ENCODE measurements around the gene SLC39A9. TPM values are rescaled to one million over a fixed set of nuclear protein-coding genes. Genes with fewer than 3 reads are reported as not detected.

Gene SLC39A9
- total RNA-seq (45.0 TPM), polyA plus RNA-seq (21.8 TPM)
- long read RNA-seq, donor 1, result 0 reads
- long read RNA-seq, donor 2, result 0 reads
- long read RNA-seq, donor 3, partial matches to known transcripts, result 0 of 6 reads
- long read RNA-seq, donor 3, other reads (novel, unspliced or antisense), result 0 of 6 reads
- long read RNA-seq, donor 4, partial matches to known transcripts, result 0 of 3 reads
- long read RNA-seq, donor 4, other reads (novel, unspliced or antisense), result 0 of 3 reads
- long read RNA-seq, donor 5, transcript SLC39A9-202 (7 exons, 3,560 nt), result major isoform, 5 of 8 reads
- long read RNA-seq, donor 5, partial matches to known transcripts, result 0 of 8 reads
- long read RNA-seq, donor 5, other reads (novel, unspliced or antisense), result 0 of 8 reads
- long read RNA-seq, donor 6, transcript SLC39A9-202 (7 exons, 3,560 nt), result major isoform, 7 of 7 reads
- long read RNA-seq, donor 6, partial matches to known transcripts, result 0 of 7 reads
- long read RNA-seq, donor 6, other reads (novel, unspliced or antisense), result 0 of 7 reads
- long read RNA-seq, donor 7, full-length matches to known transcripts, result 4 of 4 reads
- long read RNA-seq, donor 7, partial matches to known transcripts, result 0 of 4 reads
- long read RNA-seq, donor 7, other reads (novel, unspliced or antisense), result 0 of 4 reads
- long read RNA-seq, donor 8, partial matches to known transcripts, result 0 of 3 reads
- long read RNA-seq, donor 8, other reads (novel, unspliced or antisense), result 0 of 3 reads
- long read RNA-seq, donor 9, full-length matches to known transcripts, result 5 of 5 reads
- long read RNA-seq, donor 9, partial matches to known transcripts, result 0 of 5 reads
- long read RNA-seq, donor 9, other reads (novel, unspliced or antisense), result 0 of 5 reads
- long read RNA-seq, donor 10, partial matches to known transcripts, result 300 of 305 reads
- long read RNA-seq, donor 10, other reads (novel, unspliced or antisense), result 0 of 305 reads

GRCh38 chr14:69398053-69398817 lies at the start of gene SLC39A9, which contains the start of gene ERH:
TSS of gene SLC39A9 (plus strand) at chr14:69398692. CDS start at chr14:69399370, 678 bp downstream.
TSS of gene ERH (minus strand) at chr14:69398299. CDS start at chr14:69398233, 66 bp downstream.
- no peaks in the 10 kb centered on the region for H3K9me3 ChIP-seq (ENCODE audit: control insufficient read depth in 2 of 2, insufficient read depth in 1 of 2, low read length in 1 of 2)
- H3K27me3 ChIP-seq (ENCODE audit: control insufficient read depth in 2 of 2, insufficient read depth in 1 of 2, low read length in 1 of 2), result no peaks in the 10 kb centered on the region
- peaks cover 15 to 27% of the 10 kb centered on the region in 2 donors for H3K36me3 ChIP-seq (ENCODE audit: control insufficient read depth in 2 of 2, insufficient read depth in 2 of 2, low read length in 1 of 2)
- H3K4me1 ChIP-seq (ENCODE audit: control insufficient read depth in 2 of 2, insufficient read depth in 2 of 2, low read length in 2 of 2), result peaks cover 23 to 25% of the 10 kb centered on the region in 2 donors
- WGBS, result under 1% methylated on average over 53 of the region's 53 CpGs
- H3K27ac ChIP-seq (ENCODE audit: low read depth in 1 of 2, low read length in 1 of 2), result peak within 1 kb of the TSS; percentile 84 to 89
- peak within 1 kb of the TSS; percentile 77 to 83 for H3K4me3 ChIP-seq (ENCODE audit: low read length in 2 of 2)
- peak; percentile 96 to 100 (median 97) for DNase-seq (ENCODE audit: low read depth in 6 of 9, low spot score in 9 of 9)

GRCh38 chr14:69349091-69349777 lies 49.3 kb upstream of the SLC39A9 start:
- Histone ChIP-seq H3K27ac (ENCODE audit: low read depth in 1 of 2, low read length in 1 of 2) (no peak overlapping the region), H3K4me1 (ENCODE audit: control insufficient read depth in 2 of 2, insufficient read depth in 2 of 2, low read length in 2 of 2) (peaks cover 2 to 6% of the 10 kb centered on the region in 2 donors), H3K9me3 (ENCODE audit: control insufficient read depth in 2 of 2, insufficient read depth in 1 of 2, low read length in 1 of 2) (no peaks in the 10 kb centered on the region), H3K27me3 (ENCODE audit: control insufficient read depth in 2 of 2, insufficient read depth in 1 of 2, low read length in 1 of 2) (peaks cover 0 to 3% of the 10 kb centered on the region in 2 donors), H3K4me3 (ENCODE audit: low read length in 2 of 2) (no peak overlapping the region), H3K36me3 (ENCODE audit: control insufficient read depth in 2 of 2, insufficient read depth in 2 of 2, low read length in 1 of 2) (no peaks in the 10 kb centered on the region)
- DNase-seq (ENCODE audit: low read depth in 6 of 9, low spot score in 9 of 9), result no peak
- WGBS, result 93% methylated on average over 11 of the region's 11 CpGs

- Histone ChIP-seq H3K27me3 (ENCODE audit: control insufficient read depth in 2 of 2, insufficient read depth in 1 of 2, low read length in 1 of 2) (no peaks in the 10 kb centered on the region), H3K36me3 (ENCODE audit: control insufficient read depth in 2 of 2, insufficient read depth in 2 of 2, low read length in 1 of 2) (no peaks in the 10 kb centered on the region), H3K27ac (ENCODE audit: low read depth in 1 of 2, low read length in 1 of 2) (no peak overlapping the region), H3K4me3 (ENCODE audit: low read length in 2 of 2) (no peak overlapping the region), H3K9me3 (ENCODE audit: control insufficient read depth in 2 of 2, insufficient read depth in 1 of 2, low read length in 1 of 2) (no peaks in the 10 kb centered on the region), H3K4me1 (ENCODE audit: control insufficient read depth in 2 of 2, insufficient read depth in 2 of 2, low read length in 2 of 2) (peaks cover 5 to 21% of the 10 kb centered on the region in 2 donors)
- WGBS, result 88% methylated on average over 5 of the region's 5 CpGs
- no peak for DNase-seq (ENCODE audit: low read depth in 6 of 9, low spot score in 9 of 9)
Observed at GRCh38 chr14:69350892-69351291, 47.6 kb upstream of the SLC39A9 start.

- WGBS, result 67% methylated on average over 3 of the region's 3 CpGs
- Histone ChIP-seq H3K27ac (ENCODE audit: low read depth in 1 of 2, low read length in 1 of 2) (no peak overlapping the region), H3K4me1 (ENCODE audit: control insufficient read depth in 2 of 2, insufficient read depth in 2 of 2, low read length in 2 of 2) (peaks cover 5 to 21% of the 10 kb centered on the region in 2 donors), H3K36me3 (ENCODE audit: control insufficient read depth in 2 of 2, insufficient read depth in 2 of 2, low read length in 1 of 2) (no peaks in the 10 kb centered on the region), H3K9me3 (ENCODE audit: control insufficient read depth in 2 of 2, insufficient read depth in 1 of 2, low read length in 1 of 2) (no peaks in the 10 kb centered on the region), H3K4me3 (ENCODE audit: low read length in 2 of 2) (no peak overlapping the region), H3K27me3 (ENCODE audit: control insufficient read depth in 2 of 2, insufficient read depth in 1 of 2, low read length in 1 of 2) (no peaks in the 10 kb centered on the region)
- DNase-seq (ENCODE audit: low read depth in 6 of 9, low spot score in 9 of 9), result no peak
Observed at GRCh38 chr14:69351385-69351784, 47.1 kb upstream of the SLC39A9 start.

- H3K36me3 ChIP-seq (ENCODE audit: control insufficient read depth in 2 of 2, insufficient read depth in 2 of 2, low read length in 1 of 2), result no peaks in the 10 kb centered on the region
- H3K27me3 ChIP-seq (ENCODE audit: control insufficient read depth in 2 of 2, insufficient read depth in 1 of 2, low read length in 1 of 2), result no peaks in the 10 kb centered on the region
- DNase-seq (ENCODE audit: low read depth in 6 of 9, low spot score in 9 of 9), result no peak
- peaks cover 5 to 21% of the 10 kb centered on the region in 2 donors for H3K4me1 ChIP-seq (ENCODE audit: control insufficient read depth in 2 of 2, insufficient read depth in 2 of 2, low read length in 2 of 2)
- no peaks in the 10 kb centered on the region for H3K9me3 ChIP-seq (ENCODE audit: control insufficient read depth in 2 of 2, insufficient read depth in 1 of 2, low read length in 1 of 2)
- 99% methylated on average over 5 of the region's 5 CpGs for WGBS
- H3K27ac ChIP-seq (ENCODE audit: low read depth in 1 of 2, low read length in 1 of 2), result no peak overlapping the region
- no peak overlapping the region for H3K4me3 ChIP-seq (ENCODE audit: low read length in 2 of 2)
Observed at GRCh38 chr14:69351911-69352310, 46.6 kb upstream of the SLC39A9 start.

- no peak overlapping the region for H3K27ac ChIP-seq (ENCODE audit: low read depth in 1 of 2, low read length in 1 of 2)
- H3K27me3 ChIP-seq (ENCODE audit: control insufficient read depth in 2 of 2, insufficient read depth in 1 of 2, low read length in 1 of 2), result no peaks in the 10 kb centered on the region
- no peaks in the 10 kb centered on the region for H3K36me3 ChIP-seq (ENCODE audit: control insufficient read depth in 2 of 2, insufficient read depth in 2 of 2, low read length in 1 of 2)
- WGBS, result 98% methylated on average over 3 of the region's 3 CpGs
- H3K4me3 ChIP-seq (ENCODE audit: low read length in 2 of 2), result no peak overlapping the region
- H3K9me3 ChIP-seq (ENCODE audit: control insufficient read depth in 2 of 2, insufficient read depth in 1 of 2, low read length in 1 of 2), result no peaks in the 10 kb centered on the region
- H3K4me1 ChIP-seq (ENCODE audit: control insufficient read depth in 2 of 2, insufficient read depth in 2 of 2, low read length in 2 of 2), result peaks cover 5 to 21% of the 10 kb centered on the region in 2 donors
- no peak for DNase-seq (ENCODE audit: low read depth in 6 of 9, low spot score in 9 of 9)
Observed at GRCh38 chr14:69353168-69353567, 45.3 kb upstream of the SLC39A9 start.

- DNase-seq (ENCODE audit: low read depth in 6 of 9, low spot score in 9 of 9), result peak in 8 of 9 donors; percentile 9 to 77 (median 35)
- peak overlapping the region; percentile 46 to 48 for H3K27ac ChIP-seq (ENCODE audit: low read depth in 1 of 2, low read length in 1 of 2)
- no peak overlapping the region for H3K4me3 ChIP-seq (ENCODE audit: low read length in 2 of 2)
- H3K36me3 ChIP-seq (ENCODE audit: control insufficient read depth in 2 of 2, insufficient read depth in 2 of 2, low read length in 1 of 2), result no peaks in the 10 kb centered on the region
- H3K9me3 ChIP-seq (ENCODE audit: control insufficient read depth in 2 of 2, insufficient read depth in 1 of 2, low read length in 1 of 2), result no peaks in the 10 kb centered on the region
- peaks cover 5 to 21% of the 10 kb centered on the region in 2 donors for H3K4me1 ChIP-seq (ENCODE audit: control insufficient read depth in 2 of 2, insufficient read depth in 2 of 2, low read length in 2 of 2)
- 51% methylated on average over 11 of the region's 11 CpGs for WGBS
- H3K27me3 ChIP-seq (ENCODE audit: control insufficient read depth in 2 of 2, insufficient read depth in 1 of 2, low read length in 1 of 2), result no peaks in the 10 kb centered on the region
Observed at GRCh38 chr14:69354383-69355153, 43.9 kb upstream of the SLC39A9 start.
